ENCODE measurements around the gene DUXB. TPM values are rescaled to one million over a fixed set of nuclear protein-coding genes. Genes with fewer than 3 reads are reported as not detected.

DUXB gene
- total and polyA plus RNA-seq, 2 of the 13 experiments (the other 11 are each of a cell fraction or from before 2014, with no cell fraction given) = not detected

DNA sequence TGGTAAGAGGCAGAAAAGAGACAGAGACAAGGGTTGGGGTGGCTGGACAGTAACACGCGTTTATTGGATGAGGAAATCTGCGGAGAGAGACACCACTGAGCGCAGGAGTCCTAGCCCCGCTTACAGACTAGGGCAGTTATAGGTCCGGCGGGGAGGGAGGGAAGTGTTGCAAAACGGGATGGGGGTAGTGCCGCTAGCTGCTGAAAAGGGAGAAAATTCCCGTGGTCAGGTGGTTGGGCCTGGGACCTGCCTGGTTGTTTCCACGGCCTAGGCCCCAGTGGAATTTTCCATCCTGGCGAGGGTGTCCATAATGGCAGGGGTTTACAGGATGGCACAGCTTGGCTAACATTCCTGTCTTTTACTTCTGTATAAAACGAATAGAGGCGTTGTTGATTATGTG lies 19.0 kb downstream of the DUXB start (continued):
- no peak for TF ChIP-seq HOXA3 (CRISPR knock-in tag; IDR thresholded peaks at IDR 0.05)

GRCh38 chr16:75679366-75679765 lies 21.9 kb downstream of the DUXB start:
- H3K4me3 ChIP-seq (replicated peaks in 1 of 3; ENCODE audit: insufficient read depth in 1 of 3, low read depth in 2 of 3, low read length in 3 of 3) = no peak overlapping the region
- no peak for DNase-seq (ENCODE audit: low spot score)
- POLR2A ChIA-PET = no interaction called here
- no peak for FAIRE-seq
- CTCF ChIA-PET (ENCODE audit: low intra/inter-chr PET ratio, low total read pairs) = no interaction called here
- in situ Hi-C loops (cut with HindIII; ENCODE audit: extremely low pct_ligation_motif_present, low pct_unique_long_range_greater_than_20kb) = no loop called here
- TF ChIP-seq SSRP1 (CRISPR knock-in tag; IDR thresholded peaks at IDR 0.05) (no peak), ZNF678 (CRISPR knock-in tag; IDR thresholded peaks at IDR 0.05) (no peak), ZNF282 (IDR thresholded peaks at IDR 0.05; ENCODE audit: partially characterized antibody) (no peak)
- H3K27me3 ChIP-seq (ENCODE audit: control insufficient read depth in 1 of 2, insufficient read depth in 2 of 2, low read length in 2 of 2) = no peaks in the 10 kb centered on the region; a peak in 1 of 5 replicates
- H4K20me1 ChIP-seq (ENCODE audit: insufficient read depth, low read length) = no peaks in the 10 kb centered on the region
- 50% methylated on average over 5 of the region's 5 CpGs for WGBS (ENCODE audit: low lambda C conversion rate)
- no peak for ATAC-seq
- no peaks in the 10 kb centered on the region for H3K79me2 ChIP-seq (ENCODE audit: insufficient read depth, low read length)
- no peak overlapping the region for H2AFZ ChIP-seq (ENCODE audit: low read length)
- no peak overlapping the region for H3K9ac ChIP-seq (ENCODE audit: insufficient read depth, low read depth, low read length)
- peaks cover 10% of the 10 kb centered on the region for H3K4me1 ChIP-seq (ENCODE audit: insufficient read depth, low read length)
- intact Hi-C loops (cut with micrococcal nuclease; ENCODE audit: unreplicated experiment) = no loop called here
- no peak overlapping the region for H3K4me2 ChIP-seq (ENCODE audit: low read depth, low read length)
- H3K36me3 ChIP-seq (replicated peaks in 1 of 2; ENCODE audit: control insufficient read depth in 1 of 2, insufficient read depth in 2 of 2, low read length in 2 of 2) = no peaks in the 10 kb centered on the region
- H3K9me3 ChIP-seq (ENCODE audit: low read length) = peaks cover under 1% of the 10 kb centered on the region; the same call in 1 of the 2 replicates
- no peak overlapping the region for H3K27ac ChIP-seq (ENCODE audit: extremely low read length, insufficient read depth, low read length)
- no TSS peak for BruUV-seq (replicated peaks)

DNA sequence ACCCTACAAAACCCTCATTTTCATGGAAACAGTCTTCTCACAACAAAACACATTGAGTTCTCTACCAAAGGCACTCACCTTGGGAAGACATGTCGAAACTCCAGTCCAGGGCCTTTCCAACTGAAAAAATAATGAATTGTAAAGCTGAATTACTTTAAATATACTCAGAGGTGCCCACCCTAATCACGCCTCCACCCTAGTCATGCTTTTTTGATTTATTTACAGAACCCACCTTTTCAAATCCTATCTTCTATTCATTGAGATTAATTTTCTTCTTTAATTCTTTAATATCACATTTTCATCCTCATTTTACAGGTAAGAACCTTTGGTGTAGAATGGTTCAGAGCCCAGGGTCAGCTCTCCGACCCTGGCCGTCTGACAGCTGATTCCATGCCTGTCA lies 24.4 kb downstream of the DUXB start, which contains the start of gene CPHXL2:
CPHXL2 (minus strand) TSS at position 101 of the 400 bp plus-strand sequence; CDS start at position 91, 10 bp downstream.
- ChIA-PET POLR2A (no interaction called here), CTCF (ENCODE audit: low intra/inter-chr PET ratio, low total read pairs) (no interaction called here)
- no peak for ATAC-seq
- in situ Hi-C loops (cut with HindIII; ENCODE audit: extremely low pct_ligation_motif_present, low pct_unique_long_range_greater_than_20kb) (no loop called here), intact Hi-C loops (cut with micrococcal nuclease; ENCODE audit: unreplicated experiment) (no loop called here)
- H4K20me1 ChIP-seq (ENCODE audit: insufficient read depth, low read length) = no peaks in the 10 kb centered on the region
- FAIRE-seq = no peak
- H3K79me2 ChIP-seq (ENCODE audit: insufficient read depth, low read length) = no peaks in the 10 kb centered on the region
- no peak for DNase-seq (ENCODE audit: low spot score)
- H3K9me3 ChIP-seq (ENCODE audit: low read length) = no peaks in the 10 kb centered on the region
- H2AFZ ChIP-seq (ENCODE audit: low read length) = no peak within 1 kb of the TSS
- no peak within 1 kb of the TSS for H3K4me2 ChIP-seq (ENCODE audit: low read depth, low read length)
- 0 out of 2 replicates have a peak, but pooled peaks cover under 1% of the 10 kb centered on the region for H3K4me1 ChIP-seq (ENCODE audit: insufficient read depth, low read length)
- H3K36me3 ChIP-seq (replicated peaks in 1 of 2; ENCODE audit: control insufficient read depth in 1 of 2, insufficient read depth in 2 of 2, low read length in 2 of 2) = no peaks in the 10 kb centered on the region
- no TSS peak for BruUV-seq (replicated peaks)
- TF ChIP-seq BRCA1 (CRISPR knock-in tag; IDR thresholded peaks at IDR 0.05) (no peak), ZNF510 (CRISPR knock-in tag; IDR thresholded peaks at IDR 0.05; ENCODE audit: low read depth) (no peak)
- no peak within 1 kb of the TSS for H3K9ac ChIP-seq (ENCODE audit: insufficient read depth, low read depth, low read length)
- H3K27me3 ChIP-seq (ENCODE audit: control insufficient read depth in 1 of 2, insufficient read depth in 2 of 2, low read length in 2 of 2) = no peaks in the 10 kb centered on the region; a peak in 1 of 5 replicates
- H3K27ac ChIP-seq (ENCODE audit: extremely low read length, insufficient read depth, low read length) = no peak within 1 kb of the TSS
- 40% methylated on average over 4 of the region's 4 CpGs for WGBS (ENCODE audit: low lambda C conversion rate)
- H3K4me3 ChIP-seq (replicated peaks in 1 of 3; ENCODE audit: insufficient read depth in 1 of 3, low read depth in 2 of 3, low read length in 3 of 3) = no peak within 1 kb of the TSS
